ENCODE measurements around the gene TMBIM4.

DNA sequence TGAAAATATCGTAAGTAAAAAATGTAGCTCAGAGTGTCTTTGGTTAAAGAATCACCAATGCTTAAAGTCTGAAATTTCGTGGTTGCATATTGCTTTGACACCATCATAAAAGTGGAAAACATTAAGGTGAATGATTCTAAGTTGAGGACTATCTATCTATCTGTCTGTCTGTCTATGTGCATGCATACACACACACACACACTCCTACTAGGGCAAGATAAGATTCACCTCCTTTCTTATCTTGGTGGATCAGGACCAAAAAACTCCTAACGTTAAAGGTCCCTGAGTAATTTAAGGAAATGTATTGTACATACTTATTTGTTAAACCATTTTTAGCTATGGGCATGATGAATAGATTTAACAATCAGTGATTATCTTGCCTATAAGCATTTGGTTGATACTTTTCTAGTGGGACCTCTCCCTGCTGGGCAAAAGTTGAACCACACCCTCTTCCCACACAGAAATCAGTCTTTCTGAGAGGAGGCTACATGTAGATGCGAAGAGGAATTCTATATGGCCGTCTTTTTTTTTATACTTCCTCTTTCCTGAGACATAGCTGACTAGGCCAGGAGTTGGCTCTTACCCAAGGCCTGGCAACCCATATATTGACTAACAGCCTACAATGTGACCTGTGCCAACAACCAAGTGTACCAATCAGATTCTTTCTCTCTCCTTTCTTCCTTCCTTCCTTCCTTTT is 19.9 kb downstream of the TMBIM4 start:
- TF ChIP-seq CTCF (IDR thresholded peaks at IDR 0.05; ENCODE audit: low read depth, low read length, poor library complexity, severe bottlenecking) (no peak), EZH2phosphoT487 (IDR thresholded peaks at IDR 0.05; ENCODE audit: borderline replicate concordance, low read length) (no peak)

Measured in DOHH2 (cell line).